ENCODE results near the gene ZFYVE21. TPM values are rescaled to one million over a fixed set of nuclear protein-coding genes. Genes with fewer than 3 reads are reported as not detected.
A peak's percentile ranks its signal among the peaks of the same experiment; 100 is the strongest.

Gene ZFYVE21
- total RNA-seq (ENCODE audit: low replicate concordance), result 41.7 and 59.1 TPM in 2 replicates
- long read RNA-seq, transcript ZFYVE21-202 (7 exons, 1,383 nt), result major isoform, 177 of 199 reads
- long read RNA-seq, transcript ZFYVE21-201 (8 exons, 1,521 nt), result minor isoform, 17 of 199 reads
- long read RNA-seq, partial matches to known transcripts, result 0 of 199 reads
- long read RNA-seq, other reads (novel, unspliced or antisense), result 4 of 199 reads

DNA sequence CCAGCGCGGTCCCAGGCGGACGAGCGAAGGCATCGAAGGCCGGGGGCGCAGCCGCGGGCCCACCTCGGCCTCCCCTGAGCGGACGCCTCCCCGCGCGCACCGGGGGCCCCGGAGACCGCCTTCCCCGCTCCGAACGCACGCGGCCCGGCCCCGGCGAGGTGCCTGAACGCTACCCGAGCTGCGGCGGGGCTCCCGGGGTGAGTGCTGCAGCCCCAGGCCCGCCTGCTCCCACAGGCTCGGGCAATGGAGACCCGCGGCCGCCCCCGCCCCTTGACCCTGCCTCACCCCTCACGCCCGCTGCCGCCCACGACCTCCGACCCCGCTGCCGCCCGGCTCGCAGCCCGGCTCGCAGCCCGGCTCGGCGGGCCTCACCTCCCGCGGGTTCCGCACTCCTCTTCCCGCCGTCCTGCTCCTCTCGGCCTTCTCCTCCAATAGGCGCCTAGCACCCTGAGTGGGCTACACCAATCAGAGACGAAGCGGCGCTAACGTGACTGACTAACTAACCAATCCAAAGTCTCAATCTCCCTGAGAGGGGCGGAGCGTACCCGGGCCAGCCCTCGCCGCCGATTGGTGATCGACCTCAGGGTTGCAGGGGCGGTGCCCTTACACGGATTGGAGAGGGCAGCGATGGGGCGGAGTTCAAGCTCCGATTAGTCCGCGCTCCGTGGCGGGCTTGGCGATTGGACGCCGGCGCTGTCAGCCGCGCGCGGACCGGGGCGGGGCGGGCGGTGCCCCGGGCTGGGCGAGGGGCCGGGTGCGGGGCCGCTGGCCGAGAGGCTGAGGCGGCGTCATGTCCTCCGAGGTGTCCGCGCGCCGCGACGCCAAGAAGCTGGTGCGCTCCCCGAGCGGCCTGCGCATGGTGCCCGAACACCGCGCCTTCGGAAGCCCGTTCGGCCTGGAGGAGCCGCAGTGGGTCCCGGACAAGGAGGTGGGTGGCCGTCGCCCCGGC, at the start of gene ZFYVE21, which contains the start of gene XRCC3:
ZFYVE21 (plus strand) TSS at position 759 of the 949 bp plus-strand sequence; CDS start at position 791, 32 bp downstream.
XRCC3 (minus strand) TSS at position 400 of the 949 bp plus-strand sequence. CDS start 4,364 bp downstream, outside the sequence.
- DNase-seq (ENCODE audit: extremely low spot score, unreplicated experiment), result peak; percentile 100
- Mint-ChIP-seq H3K27ac (peak within 1 kb of the TSS; percentile 94), H3K9me3 (no peaks in the 10 kb centered on the region), H3K4me3 (peak within 1 kb of the TSS; percentile 96), H3K27me3 (peaks cover 3% of the 10 kb centered on the region), H3K4me1 (ENCODE audit: unreplicated experiment) (peaks cover 42% of the 10 kb centered on the region), H3K36me3 (peaks cover 3% of the 10 kb centered on the region)
- TF ChIP-seq, protein P1, sequence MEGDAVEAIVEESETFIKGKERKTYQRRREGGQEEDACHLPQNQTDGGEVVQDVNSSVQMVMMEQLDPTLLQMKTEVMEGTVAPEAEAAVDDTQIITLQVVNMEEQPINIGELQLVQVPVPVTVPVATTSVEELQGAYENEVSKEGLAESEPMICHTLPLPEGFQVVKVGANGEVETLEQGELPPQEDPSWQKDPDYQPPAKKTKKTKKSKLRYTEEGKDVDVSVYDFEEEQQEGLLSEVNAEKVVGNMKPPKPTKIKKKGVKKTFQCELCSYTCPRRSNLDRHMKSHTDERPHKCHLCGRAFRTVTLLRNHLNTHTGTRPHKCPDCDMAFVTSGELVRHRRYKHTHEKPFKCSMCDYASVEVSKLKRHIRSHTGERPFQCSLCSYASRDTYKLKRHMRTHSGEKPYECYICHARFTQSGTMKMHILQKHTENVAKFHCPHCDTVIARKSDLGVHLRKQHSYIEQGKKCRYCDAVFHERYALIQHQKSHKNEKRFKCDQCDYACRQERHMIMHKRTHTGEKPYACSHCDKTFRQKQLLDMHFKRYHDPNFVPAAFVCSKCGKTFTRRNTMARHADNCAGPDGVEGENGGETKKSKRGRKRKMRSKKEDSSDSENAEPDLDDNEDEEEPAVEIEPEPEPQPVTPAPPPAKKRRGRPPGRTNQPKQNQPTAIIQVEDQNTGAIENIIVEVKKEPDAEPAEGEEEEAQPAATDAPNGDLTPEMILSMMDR (conservative IDR thresholded peaks at IDR 0.05), result no peak

DNA sequence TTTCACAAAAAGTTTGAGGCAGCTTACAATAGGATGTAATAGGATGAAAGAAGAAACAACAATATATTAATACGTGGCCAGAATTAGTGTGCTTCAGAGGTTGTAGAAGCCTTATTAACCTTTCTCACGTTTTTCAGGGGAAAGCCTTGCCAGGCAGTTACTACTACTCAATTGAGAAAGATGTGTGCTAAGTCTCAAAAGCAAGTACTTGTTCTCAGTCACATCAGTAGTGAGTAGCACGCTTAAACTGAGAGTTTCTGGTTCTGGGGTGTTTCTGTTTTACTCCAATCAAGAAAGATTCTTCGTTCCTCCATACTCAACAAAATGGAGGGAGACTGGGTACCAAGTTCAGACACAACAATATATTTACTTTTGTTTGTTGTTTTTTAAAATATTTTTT, 47.9 kb upstream of the ZFYVE21 start:
- H3K27me3 Mint-ChIP-seq, result no peaks in the 10 kb centered on the region
- H3K9me3 Mint-ChIP-seq, result no peaks in the 10 kb centered on the region
- no peak overlapping the region for H3K27ac Mint-ChIP-seq
- no peaks in the 10 kb centered on the region for H3K4me1 Mint-ChIP-seq (ENCODE audit: unreplicated experiment)
- TF ChIP-seq, protein P1 (conservative IDR thresholded peaks at IDR 0.05), result no peak
- no peak for DNase-seq (ENCODE audit: extremely low spot score, unreplicated experiment)
- H3K4me3 Mint-ChIP-seq, result no peak overlapping the region
- H3K36me3 Mint-ChIP-seq, result peaks cover 27% of the 10 kb centered on the region

DNA sequence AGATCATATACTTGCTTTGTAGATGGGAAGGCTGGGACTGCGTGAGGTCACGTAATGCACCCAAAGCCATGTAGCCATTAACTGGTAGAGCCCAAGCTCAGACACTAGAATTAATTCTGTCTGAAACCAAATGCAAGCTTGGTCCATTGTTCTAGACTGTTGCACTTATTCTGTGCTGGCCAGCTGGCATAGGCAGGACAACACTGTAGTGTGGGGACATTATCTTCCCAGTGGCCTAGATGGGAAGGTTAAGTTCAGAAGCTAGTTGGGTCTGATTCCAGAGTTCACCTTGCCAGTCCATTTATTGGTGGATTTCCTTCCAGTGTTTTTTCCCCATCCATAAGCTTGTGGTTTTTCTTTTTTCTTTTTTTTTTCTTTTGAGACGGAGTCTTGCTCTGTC, 47.5 kb upstream of the ZFYVE21 start:
- TF ChIP-seq, protein P1 (conservative IDR thresholded peaks at IDR 0.05), result no peak
- H3K27me3 Mint-ChIP-seq, result no peaks in the 10 kb centered on the region
- DNase-seq (ENCODE audit: extremely low spot score, unreplicated experiment), result no peak
- no peaks in the 10 kb centered on the region for H3K9me3 Mint-ChIP-seq
- H3K4me3 Mint-ChIP-seq, result no peak overlapping the region
- no peaks in the 10 kb centered on the region for H3K4me1 Mint-ChIP-seq (ENCODE audit: unreplicated experiment)
- H3K36me3 Mint-ChIP-seq, result peaks cover 30% of the 10 kb centered on the region
- H3K27ac Mint-ChIP-seq, result no peak overlapping the region

DNA sequence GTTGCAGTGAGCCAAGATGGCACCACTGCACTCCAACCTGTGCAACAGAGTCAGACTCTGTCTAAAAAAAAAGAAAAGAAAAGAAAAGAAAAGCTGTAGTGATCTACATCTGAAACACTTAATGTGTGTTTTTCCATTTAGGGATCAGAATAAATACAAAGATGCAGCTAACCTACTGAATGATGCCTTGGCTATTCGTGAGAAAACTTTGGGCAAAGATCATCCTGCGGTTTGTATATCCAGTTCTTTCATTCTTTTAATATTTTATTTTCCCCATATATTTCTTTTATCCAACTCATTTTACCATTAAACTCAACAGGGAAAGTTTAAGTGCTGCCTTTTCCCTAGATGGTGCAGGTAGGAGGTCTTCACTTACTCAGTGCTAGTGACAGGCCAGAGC, 46.2 kb upstream of the ZFYVE21 start:
- TF ChIP-seq, protein P1 (conservative IDR thresholded peaks at IDR 0.05), result no peak
- Mint-ChIP-seq H3K27ac (no peak overlapping the region), H3K4me3 (no peak overlapping the region), H3K4me1 (ENCODE audit: unreplicated experiment) (no peaks in the 10 kb centered on the region), H3K36me3 (peaks cover 31% of the 10 kb centered on the region), H3K27me3 (no peaks in the 10 kb centered on the region), H3K9me3 (no peaks in the 10 kb centered on the region)
- DNase-seq (ENCODE audit: extremely low spot score, unreplicated experiment), result no peak

DNA sequence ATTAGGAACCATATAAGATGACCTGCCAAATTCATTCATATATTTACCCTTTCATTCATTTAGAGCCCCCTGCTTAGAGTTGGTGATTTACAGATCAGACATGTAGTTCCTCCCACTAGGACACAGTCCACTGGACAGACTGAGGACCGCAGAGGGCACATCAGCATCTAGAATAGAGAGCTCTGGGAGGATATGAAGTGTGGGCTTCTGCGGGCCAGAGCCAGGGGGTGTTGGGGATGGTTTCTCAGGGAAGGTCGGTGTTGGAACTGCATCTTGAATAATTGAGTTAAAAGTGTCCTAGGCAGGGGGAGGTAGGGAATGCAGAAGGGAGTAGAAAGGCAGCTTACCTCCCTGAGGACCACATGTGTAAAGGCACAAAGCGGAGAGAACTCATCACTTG, 43.7 kb upstream of the ZFYVE21 start:
- H3K9me3 Mint-ChIP-seq, result no peaks in the 10 kb centered on the region
- H3K36me3 Mint-ChIP-seq, result peaks cover 39% of the 10 kb centered on the region

More for the DNA sequence above, 43.7 kb upstream of the ZFYVE21 start:
- Mint-ChIP-seq H3K4me1 (ENCODE audit: unreplicated experiment) (no peaks in the 10 kb centered on the region), H3K4me3 (no peak overlapping the region), H3K27ac (no peak overlapping the region), H3K27me3 (no peaks in the 10 kb centered on the region)
- TF ChIP-seq, protein P1 (conservative IDR thresholded peaks at IDR 0.05), result no peak
- no peak for DNase-seq (ENCODE audit: extremely low spot score, unreplicated experiment)
